ENCODE data around the gene GRM3. TPM values are rescaled to one million over a fixed set of nuclear protein-coding genes. Genes with fewer than 3 reads are reported as not detected.

The GRM3 gene
- total and polyA plus RNA-seq, 2 of the 4 experiments (the other 2 are of a cell fraction) = not detected

GRCh38 chr7:86844608-86845007, 200.9 kb downstream of the GRM3 start:
- H3K14ac ChIP-seq (replicated peaks; ENCODE audit: low read depth, low read length) = no peak overlapping the region
- no peak overlapping the region for H2BK15ac ChIP-seq (ENCODE audit: low read depth, low read length)
- peaks cover under 1% of the 10 kb centered on the region for H3K9me3 ChIP-seq (ENCODE audit: control insufficient read depth, insufficient read depth, low read length)
- no peak overlapping the region for H3K23ac ChIP-seq (ENCODE audit: low read depth, low read length)
- no peak overlapping the region for H2AK5ac ChIP-seq (ENCODE audit: low read depth, low read length)
- dilution Hi-C loops (cut with HindIII; ENCODE audit: low sequenced_read_pairs, unreplicated experiment) = no loop called here
- H4K20me1 ChIP-seq (ENCODE audit: insufficient read depth, low read length) = no peaks in the 10 kb centered on the region
- H3K4ac ChIP-seq (ENCODE audit: low read depth, low read length) = no peak overlapping the region
- H3K27ac ChIP-seq (ENCODE audit: insufficient read depth, low read length) = no peak overlapping the region
- no peak overlapping the region for H2BK20ac ChIP-seq (ENCODE audit: low read depth, low read length)
- intact Hi-C loops (cut with micrococcal nuclease) = no loop called here
- WGBS, 2 experiments (ENCODE audit: extremely low coverage in 2 of 2, insufficient read length in 1 of 2) = no CpG with 5 or more reads among the region's 3 CpGs
- no peak overlapping the region for H2BK120ac ChIP-seq (ENCODE audit: low read depth, low read length)
- H3K4me2 ChIP-seq (ENCODE audit: low read depth, low read length) = no peak overlapping the region
- H2AFZ ChIP-seq (replicated peaks; ENCODE audit: low read length, poor library complexity) = no peak overlapping the region
- H4K8ac ChIP-seq (ENCODE audit: low read depth in 2 of 2, low read length in 2 of 2) = no peak overlapping the region
- no peak for ATAC-seq (ENCODE audit: low read depth)
- no peaks in the 10 kb centered on the region for H3K4me1 ChIP-seq (ENCODE audit: control insufficient read depth, insufficient read depth, low read length)
- no TSS peak for BruUV-seq (replicated peaks)
- no peak overlapping the region for H3K18ac ChIP-seq (ENCODE audit: low read depth, low read length)
- CTCF ChIA-PET = no interaction called here
- H3K36me3 ChIP-seq (ENCODE audit: control insufficient read depth, insufficient read depth, low read length) = no peaks in the 10 kb centered on the region
- DNase-seq = no peak
- H2BK5ac ChIP-seq (ENCODE audit: low read depth, low read length, poor library complexity, severe bottlenecking) = no peak overlapping the region
- H3K27me3 ChIP-seq (ENCODE audit: control insufficient read depth, insufficient read depth, low read length) = no peaks in the 10 kb centered on the region
- in situ Hi-C loops (cut with MboI; ENCODE audit: low sequenced_read_pairs) = no loop called here
- no peaks in the 10 kb centered on the region for H3K9me1 ChIP-seq (ENCODE audit: insufficient read depth, low read length)
- POLR2A ChIA-PET (ENCODE audit: unreplicated experiment) = no interaction called here
- H3K9ac ChIP-seq (ENCODE audit: low read depth, low read length) = no peak overlapping the region
- H4K91ac ChIP-seq (ENCODE audit: insufficient read depth, low read depth, low read length) = no peak overlapping the region
- H4K5ac ChIP-seq (ENCODE audit: low read depth, low read length) = no peak overlapping the region
- no peak overlapping the region for H3K56ac ChIP-seq (ENCODE audit: extremely low read depth, insufficient read depth, low read length)
- H3K79me1 ChIP-seq (ENCODE audit: low read depth in 1 of 2, low read length in 2 of 2) = no peaks in the 10 kb centered on the region
- no peak overlapping the region for H3K4me3 ChIP-seq (ENCODE audit: insufficient read depth, low read depth, low read length)
- no peak for TF ChIP-seq RCOR1 (IDR thresholded peaks at IDR 0.05; ENCODE audit: insufficient replicate concordance, low read length)
- no peak for TF ChIP-seq CEBPB (IDR thresholded peaks at IDR 0.05; ENCODE audit: low read depth, low read length)
- TF ChIP-seq, protein P1, sequence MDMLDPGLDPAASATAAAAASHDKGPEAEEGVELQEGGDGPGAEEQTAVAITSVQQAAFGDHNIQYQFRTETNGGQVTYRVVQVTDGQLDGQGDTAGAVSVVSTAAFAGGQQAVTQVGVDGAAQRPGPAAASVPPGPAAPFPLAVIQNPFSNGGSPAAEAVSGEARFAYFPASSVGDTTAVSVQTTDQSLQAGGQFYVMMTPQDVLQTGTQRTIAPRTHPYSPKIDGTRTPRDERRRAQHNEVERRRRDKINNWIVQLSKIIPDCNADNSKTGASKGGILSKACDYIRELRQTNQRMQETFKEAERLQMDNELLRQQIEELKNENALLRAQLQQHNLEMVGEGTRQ (IDR thresholded peaks at IDR 0.05; ENCODE audit: low read depth, low read length) = no peak
- TF ChIP-seq MAFK (IDR thresholded peaks at IDR 0.05; ENCODE audit: low read depth, low read length) = no peak
- TF ChIP-seq MXI1 (IDR thresholded peaks at IDR 0.05; ENCODE audit: borderline replicate concordance, low read depth, low read length) = no peak
- no peak for TF ChIP-seq MAZ (IDR thresholded peaks at IDR 0.05; ENCODE audit: borderline replicate concordance, low read depth, low read length)
- no peak for TF ChIP-seq NFE2L2 (IDR thresholded peaks at IDR 0.05; ENCODE audit: low read depth, low read length)
- no peak for TF ChIP-seq FOS (IDR thresholded peaks at IDR 0.05; ENCODE audit: low read depth, low read length)
- H2AK9ac ChIP-seq (replicated peaks; ENCODE audit: low read depth, low read length, poor library complexity) = no peak overlapping the region
